Activated CD4-positive, alpha-beta T cell treated with anti-CD3 and anti-CD28 coated beads, Interleukin-2, amount 50 U/mL, for 16 hours (primary cell): ENCODE results near the gene IRF5.
"Not testable (repeated sequence)": the region's sequence is repeated elsewhere in the genome, so short reads cannot be mapped to it uniquely, and the experiment has no call there.

Experiments
- DNase-seq: peaks from one replicate; pipeline ENCODE4 v3.0.0-alpha.2; 2020

The IRF5 gene

GRCh38 chr7:128974241-128974934 lies 36.7 kb downstream of the IRF5 start:
- DNase-seq = no peak

GRCh38 chr7:128982105-128982504 lies 44.4 kb downstream of the IRF5 start:
- no peak for DNase-seq

- no peak for DNase-seq
Measured at GRCh38 chr7:128985660-128986059, 47.9 kb downstream of the IRF5 start.

- no peak for DNase-seq
Measured at GRCh38 chr7:128986609-128987008, 48.9 kb downstream of the IRF5 start.

GRCh38 chr7:128988372-128988771 lies 50.6 kb downstream of the IRF5 start:
- DNase-seq = no peak

- no peak for DNase-seq
Measured at GRCh38 chr7:128989961-128990360, 52.2 kb downstream of the IRF5 start.

- no peak for DNase-seq
Measured at GRCh38 chr7:128993419-128993818, 55.7 kb downstream of the IRF5 start.

GRCh38 chr7:128994560-128994959 lies 56.8 kb downstream of the IRF5 start:
- not testable (repeated sequence) for DNase-seq

- DNase-seq = no peak
Measured at GRCh38 chr7:128997181-128997580, 59.5 kb downstream of the IRF5 start.
